ENCODE data around the gene SPAAR.

DNA sequence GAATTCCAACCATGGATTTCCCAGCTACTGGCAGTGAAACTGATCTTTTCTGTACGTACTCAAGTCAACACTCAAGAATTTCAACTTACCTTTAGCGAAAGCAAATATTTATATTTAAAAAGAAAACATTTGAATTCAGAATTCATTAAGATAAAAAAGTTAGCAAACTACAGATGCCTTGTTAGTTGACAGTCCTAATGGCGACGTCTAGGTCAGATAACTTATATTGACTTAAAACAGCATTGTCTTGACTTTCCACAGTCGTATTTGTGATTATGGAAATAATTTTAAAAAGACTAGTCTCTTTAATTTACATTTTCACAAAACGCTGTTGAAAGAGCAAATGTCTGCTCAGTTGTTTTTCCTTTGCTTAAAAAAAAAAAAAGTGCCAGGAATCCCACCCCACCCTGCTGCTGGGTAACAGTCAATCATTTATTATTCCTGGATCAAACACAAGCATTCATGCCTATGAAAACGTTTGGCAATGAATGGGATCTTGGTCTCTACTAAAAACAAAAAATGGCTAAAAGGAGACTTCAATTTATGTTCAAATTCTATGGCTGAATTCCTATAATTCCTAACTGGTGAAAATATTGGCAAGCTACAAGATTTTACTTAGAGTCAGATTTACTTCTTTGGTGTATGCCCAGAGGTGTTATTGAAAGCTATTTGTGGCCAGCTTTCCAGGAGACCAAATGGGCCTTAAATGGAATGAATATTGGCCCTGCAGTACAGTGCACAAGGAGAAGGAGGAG is 26.6 kb downstream of the SPAAR start:
- no peak for TF ChIP-seq CTCF (IDR thresholded peaks at IDR 0.05)
- TF ChIP-seq, protein P1, sequence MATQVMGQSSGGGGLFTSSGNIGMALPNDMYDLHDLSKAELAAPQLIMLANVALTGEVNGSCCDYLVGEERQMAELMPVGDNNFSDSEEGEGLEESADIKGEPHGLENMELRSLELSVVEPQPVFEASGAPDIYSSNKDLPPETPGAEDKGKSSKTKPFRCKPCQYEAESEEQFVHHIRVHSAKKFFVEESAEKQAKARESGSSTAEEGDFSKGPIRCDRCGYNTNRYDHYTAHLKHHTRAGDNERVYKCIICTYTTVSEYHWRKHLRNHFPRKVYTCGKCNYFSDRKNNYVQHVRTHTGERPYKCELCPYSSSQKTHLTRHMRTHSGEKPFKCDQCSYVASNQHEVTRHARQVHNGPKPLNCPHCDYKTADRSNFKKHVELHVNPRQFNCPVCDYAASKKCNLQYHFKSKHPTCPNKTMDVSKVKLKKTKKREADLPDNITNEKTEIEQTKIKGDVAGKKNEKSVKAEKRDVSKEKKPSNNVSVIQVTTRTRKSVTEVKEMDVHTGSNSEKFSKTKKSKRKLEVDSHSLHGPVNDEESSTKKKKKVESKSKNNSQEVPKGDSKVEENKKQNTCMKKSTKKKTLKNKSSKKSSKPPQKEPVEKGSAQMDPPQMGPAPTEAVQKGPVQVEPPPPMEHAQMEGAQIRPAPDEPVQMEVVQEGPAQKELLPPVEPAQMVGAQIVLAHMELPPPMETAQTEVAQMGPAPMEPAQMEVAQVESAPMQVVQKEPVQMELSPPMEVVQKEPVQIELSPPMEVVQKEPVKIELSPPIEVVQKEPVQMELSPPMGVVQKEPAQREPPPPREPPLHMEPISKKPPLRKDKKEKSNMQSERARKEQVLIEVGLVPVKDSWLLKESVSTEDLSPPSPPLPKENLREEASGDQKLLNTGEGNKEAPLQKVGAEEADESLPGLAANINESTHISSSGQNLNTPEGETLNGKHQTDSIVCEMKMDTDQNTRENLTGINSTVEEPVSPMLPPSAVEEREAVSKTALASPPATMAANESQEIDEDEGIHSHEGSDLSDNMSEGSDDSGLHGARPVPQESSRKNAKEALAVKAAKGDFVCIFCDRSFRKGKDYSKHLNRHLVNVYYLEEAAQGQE (IDR thresholded peaks at IDR 0.05; ENCODE audit: insufficient read depth in 1 of 2, low read depth in 2 of 2, low read length in 1 of 2): no peak

All from Panc1 (cell line).